GM21381 (cell line): ENCODE data around the gene EIF4EBP3.

Experiments used
- ATAC-seq: cut with Tn5 transposase; IDR thresholded peaks from one replicate; pipeline ENCODE4 v1.9.1; 2021; ENCODE audit warnings: mild to moderate bottlenecking, moderate library complexity; ENCODE audit not compliant: unreplicated experiment

EIF4EBP3 gene

GRCh38 chr5:140556438-140556837 lies 9.0 kb downstream of the EIF4EBP3 start:
- ATAC-seq, result no peak

GRCh38 chr5:140557136-140557805 lies 9.8 kb downstream of the EIF4EBP3 start, which contains the start of gene SRA1:
TSS of gene SRA1 (minus strand) at chr5:140557473. CDS start at chr5:140557452, 21 bp downstream.
- peak; percentile 97 for ATAC-seq

- no peak for ATAC-seq
These were observed 10.5 kb downstream of the EIF4EBP3 start for GRCh38 chr5:140557965-140558364.

- ATAC-seq, result no peak
These were observed 11.1 kb downstream of the EIF4EBP3 start for GRCh38 chr5:140558542-140558941.

- no peak for ATAC-seq
These were observed 12.8 kb downstream of the EIF4EBP3 start for GRCh38 chr5:140560227-140560626.

- ATAC-seq, result no peak
These were observed 14.5 kb downstream of the EIF4EBP3 start for GRCh38 chr5:140561753-140562523.

- ATAC-seq, result no peak
These were observed 16.1 kb downstream of the EIF4EBP3 start for GRCh38 chr5:140563596-140563995.

GRCh38 chr5:140564196-140565023 lies 16.9 kb downstream of the EIF4EBP3 start, which contains the start of the genes APBB3 and SLC35A4:
TSS of gene APBB3 (minus strand) at chr5:140564598. CDS start at chr5:140564245, 353 bp downstream.
TSS of gene SLC35A4 (plus strand) at chr5:140564828. CDS start at chr5:140567170, 2,342 bp downstream.
- ATAC-seq, result peak; percentile 86

GRCh38 chr5:140565024-140565779 lies 17.7 kb downstream of the EIF4EBP3 start:
- no peak for ATAC-seq

- ATAC-seq, result no peak
These were observed 18.3 kb downstream of the EIF4EBP3 start for GRCh38 chr5:140565780-140566095.

GRCh38 chr5:140566665-140567064 lies 19.2 kb downstream of the EIF4EBP3 start:
- ATAC-seq, result no peak

GRCh38 chr5:140567136-140567818 lies 19.8 kb downstream of the EIF4EBP3 start:
- no peak for ATAC-seq

GRCh38 chr5:140567871-140568270 lies 20.4 kb downstream of the EIF4EBP3 start:
- ATAC-seq, result no peak

GRCh38 chr5:140568443-140569063 lies 21.1 kb downstream of the EIF4EBP3 start:
- ATAC-seq, result no peak

- ATAC-seq, result peak; percentile 21
These were observed 21.7 kb downstream of the EIF4EBP3 start for GRCh38 chr5:140569197-140569596.

GRCh38 chr5:140570058-140570457 lies 22.6 kb downstream of the EIF4EBP3 start:
- no peak for ATAC-seq

- ATAC-seq, result no peak
These were observed 23.0 kb downstream of the EIF4EBP3 start for GRCh38 chr5:140570488-140570887.

GRCh38 chr5:140571105-140571504 lies 23.6 kb downstream of the EIF4EBP3 start:
- no peak for ATAC-seq

- ATAC-seq, result no peak
These were observed 26.2 kb downstream of the EIF4EBP3 start for GRCh38 chr5:140573683-140574082.

- ATAC-seq, result no peak
These were observed 26.7 kb downstream of the EIF4EBP3 start for GRCh38 chr5:140574165-140574564.
